ENCODE data around the gene CDCA8. TPM values are rescaled to one million over a fixed set of nuclear protein-coding genes. Genes with fewer than 3 reads are reported as not detected.

The CDCA8 gene
- total and polyA plus RNA-seq, 2 of the 4 experiments (the other 2 are of a cell fraction): 5.9 to 25.7 TPM

- H3K4me1 ChIP-seq (ENCODE audit: control insufficient read depth, insufficient read depth, low read length): no peaks in the 10 kb centered on the region
- dilution Hi-C loops (cut with HindIII; ENCODE audit: low sequenced_read_pairs, unreplicated experiment) (no loop called here), intact Hi-C loops (cut with micrococcal nuclease) (no loop called here), in situ Hi-C loops (cut with MboI; ENCODE audit: low sequenced_read_pairs) (no loop called here)
- peak; percentile 64 for ATAC-seq (ENCODE audit: low read depth)
- H3K18ac ChIP-seq (ENCODE audit: low read depth, low read length): no peak overlapping the region
- ChIA-PET POLR2A (ENCODE audit: unreplicated experiment) (no interaction called here), CTCF (interaction anchor here (0.6 to 0.7 kb wide), 2 partner anchors 16 to 201 kb away, joined by 3 read pairs; no protein-coding TSS in a partner anchor)
- H2BK20ac ChIP-seq (ENCODE audit: low read depth, low read length): no peak overlapping the region
- H4K8ac ChIP-seq (ENCODE audit: low read depth in 2 of 2, low read length in 2 of 2): no peak overlapping the region
- no peak overlapping the region for H3K27ac ChIP-seq (ENCODE audit: insufficient read depth, low read length)
- H3K23ac ChIP-seq (ENCODE audit: low read depth, low read length): no peak overlapping the region
- H4K20me1 ChIP-seq (ENCODE audit: insufficient read depth, low read length): no peaks in the 10 kb centered on the region; the same call in 1 of the 2 replicates
- H2BK5ac ChIP-seq (ENCODE audit: low read depth, low read length, poor library complexity, severe bottlenecking): no peak overlapping the region
- H2AK5ac ChIP-seq (ENCODE audit: low read depth, low read length): no peak overlapping the region
- WGBS, 2 experiments (ENCODE audit: extremely low coverage in 2 of 2, insufficient read length in 1 of 2): 20% methylated on average over 6 of the region's 19 CpGs; no CpG with 5 or more reads in 1 of the 2 experiments
- H3K9me1 ChIP-seq (ENCODE audit: insufficient read depth, low read length): no peaks in the 10 kb centered on the region
- no peak overlapping the region for H3K56ac ChIP-seq (ENCODE audit: extremely low read depth, insufficient read depth, low read length)
- H3K4ac ChIP-seq (ENCODE audit: low read depth, low read length): no peak overlapping the region
- no peaks in the 10 kb centered on the region for H3K79me1 ChIP-seq (ENCODE audit: low read depth in 1 of 2, low read length in 2 of 2)
- no TSS peak for BruUV-seq (replicated peaks)
- peaks cover 26% of the 10 kb centered on the region; the same call in 1 of the 2 replicates for H3K27me3 ChIP-seq (ENCODE audit: control insufficient read depth, insufficient read depth, low read length)
- no peak overlapping the region for H4K91ac ChIP-seq (ENCODE audit: insufficient read depth, low read depth, low read length)
- no peak for DNase-seq
- H2BK120ac ChIP-seq (ENCODE audit: low read depth, low read length): no peak overlapping the region
- no peaks in the 10 kb centered on the region for H3K36me3 ChIP-seq (ENCODE audit: control insufficient read depth, insufficient read depth, low read length)
- no peaks in the 10 kb centered on the region for H3K9me3 ChIP-seq (ENCODE audit: control insufficient read depth, insufficient read depth, low read length)
- no peak overlapping the region for H2BK15ac ChIP-seq (ENCODE audit: low read depth, low read length)
- no peak overlapping the region for H3K4me2 ChIP-seq (ENCODE audit: low read depth, low read length)
- no peak overlapping the region for H3K14ac ChIP-seq (replicated peaks; ENCODE audit: low read depth, low read length)
- H3K9ac ChIP-seq (ENCODE audit: low read depth, low read length): no peak overlapping the region
- no peak overlapping the region for H2AFZ ChIP-seq (replicated peaks; ENCODE audit: low read length, poor library complexity)
- no peak overlapping the region for H4K5ac ChIP-seq (ENCODE audit: low read depth, low read length)
- H3K4me3 ChIP-seq (ENCODE audit: insufficient read depth, low read depth, low read length): no peak overlapping the region
- TF ChIP-seq RCOR1 (IDR thresholded peaks at IDR 0.05; ENCODE audit: insufficient replicate concordance, low read length): no peak
- TF ChIP-seq CTCF (conservative IDR thresholded peaks at IDR 0.05; ENCODE audit: low read depth, low read length): no peak
- TF ChIP-seq RFX5 (IDR thresholded peaks at IDR 0.05; ENCODE audit: low read depth, low read length): no peak
- TF ChIP-seq USF2 (IDR thresholded peaks at IDR 0.05; ENCODE audit: low read depth, low read length): no peak
- no peak for TF ChIP-seq POLR2A (IDR thresholded peaks at IDR 0.05; ENCODE audit: low read depth, low read length)
- no peak for TF ChIP-seq RAD21 (IDR thresholded peaks at IDR 0.05; ENCODE audit: low read length)
- no peak for TF ChIP-seq MXI1 (IDR thresholded peaks at IDR 0.05; ENCODE audit: borderline replicate concordance, low read depth, low read length)
- H2AK9ac ChIP-seq (replicated peaks; ENCODE audit: low read depth, low read length, poor library complexity): no peak overlapping the region
Observed at GRCh38 chr1:37721565-37721964, 29.2 kb downstream of the CDCA8 start.

Data from IMR-90 (cell line).